CD14-positive monocyte (primary cell): Measurements from ENCODE around the gene POC5. TPM values are rescaled to one million over a fixed set of nuclear protein-coding genes. Genes with fewer than 3 reads are reported as not detected.

Source experiments
- DNase-seq, 3 donors: peaks; one replicate each; pipeline ENCODE4 v3.0.0-alpha.2; 2011 to 2022
- H2AFZ ChIP-seq: 2 replicates; pipeline ENCODE4 v1.6.0; 2012; ENCODE audit warnings: mild to moderate bottlenecking, low read depth, low read length, inconsistent platforms; ENCODE audit not compliant: insufficient read depth, poor library complexity, severe bottlenecking
- H3K27ac ChIP-seq, 2 donors: 1 replicate in 1 of 2; 2 replicates in 1 of 2; pipeline ENCODE4 v1.5.1; 2012 to 2013; ENCODE audit warnings: low read length in 2 of 2, control low read depth in 1 of 2, inconsistent platforms in 1 of 2, low read depth in 1 of 2, mild to moderate bottlenecking in 1 of 2
- H3K27me3 ChIP-seq, 2 donors: one replicate each; pipeline versions ENCODE4 v1.6.0 to v1.6.1; 2011 to 2013; ENCODE audit warnings: low read length in 2 of 2; ENCODE audit not compliant: control insufficient read depth in 2 of 2, insufficient read depth in 2 of 2
- H3K36me3 ChIP-seq, 2 donors: replicated peaks in 1 of 2; 1 replicate in 1 of 2; 2 replicates in 1 of 2; pipeline versions ENCODE4 v1.5.1 to v1.6.1; 2012 to 2013; ENCODE audit warnings: low read length in 2 of 2, control low read depth in 1 of 2, inconsistent platforms in 1 of 2, mild to moderate bottlenecking in 1 of 2; ENCODE audit not compliant: insufficient read depth in 2 of 2, control insufficient read depth in 1 of 2
- H3K4me1 ChIP-seq, 2 donors: 1 replicate in 1 of 2; 2 replicates in 1 of 2; pipeline versions ENCODE4 v1.5.1 to v1.6.1; 2012 to 2013; ENCODE audit warnings: low read length in 2 of 2, control low read depth in 1 of 2, inconsistent platforms in 1 of 2, mild to moderate bottlenecking in 1 of 2, moderate library complexity in 1 of 2; ENCODE audit not compliant: insufficient read depth in 2 of 2, control insufficient read depth in 1 of 2
- H3K4me2 ChIP-seq: replicated peaks from 2 replicates; pipeline ENCODE3; 2012; ENCODE audit warnings: low read length, moderate library complexity, mild to moderate bottlenecking; ENCODE audit not compliant: poor library complexity, severe bottlenecking; ENCODE audit errors: extremely low read depth
- H3K4me3 ChIP-seq, 3 experiments: fragments of 200-600 bp in 1 of 3; sonication (generic) in 1 of 3; replicated peaks in 1 of 3; 1 replicate in 2 of 3; 2 replicates in 1 of 3; pipeline ENCODE4 v1.5.1; 2011 to 2013; ENCODE audit warnings: low read length in 3 of 3, mild to moderate bottlenecking in 3 of 3, control low read depth in 2 of 3, low read depth in 2 of 3, inconsistent platforms in 1 of 3, moderate library complexity in 1 of 3
- H3K79me2 ChIP-seq: 2 replicates; pipeline ENCODE4 v1.6.0; 2012; ENCODE audit warnings: mild to moderate bottlenecking, control low read depth, inconsistent platforms, low read length, moderate library complexity; ENCODE audit not compliant: insufficient read depth
- H3K9ac ChIP-seq: 2 replicates; pipeline ENCODE4 v1.6.0; 2017; ENCODE audit warnings: low read length, mild to moderate bottlenecking; ENCODE audit not compliant: insufficient read depth, poor library complexity, severe bottlenecking
- H3K9me3 ChIP-seq, 2 donors: replicated peaks in 1 of 2; 1 replicate in 1 of 2; 2 replicates in 1 of 2; pipeline versions ENCODE4 v1.5.1 to v1.6.1; 2012 to 2013; ENCODE audit warnings: low read length in 2 of 2, control low read depth in 1 of 2; ENCODE audit not compliant: control insufficient read depth in 1 of 2, insufficient read depth in 1 of 2
- H4K20me1 ChIP-seq: 2 replicates; pipeline ENCODE4 v1.6.0; 2012; ENCODE audit warnings: mild to moderate bottlenecking, low read length, control low read depth, moderate library complexity; ENCODE audit not compliant: insufficient read depth
- H3K27ac Mint-ChIP-seq, 7 donors: one replicate each; pipeline ENCODE4 v1.8.0; 2020; ENCODE audit warnings: mild to moderate bottlenecking in 7 of 7, mixed read lengths in 7 of 7, moderate library complexity in 6 of 7, inconsistent platforms in 2 of 7
- H3K27me3 Mint-ChIP-seq, 3 donors: one replicate each; pipeline ENCODE4 v1.8.0; 2021 to 2022; ENCODE audit warnings: low read depth in 3 of 3, mild to moderate bottlenecking in 3 of 3, mixed read lengths in 3 of 3, moderate library complexity in 3 of 3, inconsistent platforms in 1 of 3
- H3K36me3 Mint-ChIP-seq, 2 donors: one replicate each; pipeline ENCODE4 v1.8.0; 2020; ENCODE audit warnings: mixed read lengths in 2 of 2, inconsistent platforms in 1 of 2, mild to moderate bottlenecking in 1 of 2
- H3K4me1 Mint-ChIP-seq: one replicate; pipeline ENCODE4 v1.8.0; 2020; ENCODE audit warnings: mild to moderate bottlenecking, mixed read lengths
- H3K4me3 Mint-ChIP-seq, 2 donors: one replicate each; pipeline ENCODE4 v1.8.0; 2020; ENCODE audit warnings: mild to moderate bottlenecking in 2 of 2, mixed read lengths in 2 of 2, moderate library complexity in 1 of 2
- H3K9me3 Mint-ChIP-seq, 7 donors: one replicate each; pipeline ENCODE4 v1.8.0; 2020 to 2022; ENCODE audit warnings: mixed read lengths in 7 of 7, mild to moderate bottlenecking in 6 of 7, moderate library complexity in 6 of 7, inconsistent platforms in 2 of 7
- CTCF ChIP-seq: fragments of 200-600 bp; IDR thresholded peaks from one replicate; pipeline ENCODE4 v1.8.0; 2022; ENCODE audit warnings: antibody characterized with exemption, mild to moderate bottlenecking
- WGBS: methylation state at CpG from one replicate; pipeline ENCODE4 v1.1.5; 2013; ENCODE audit warnings: missing lambda C conversion rate; ENCODE audit not compliant: insufficient coverage; 5-methylcytosine and 5-hydroxymethylcytosine counted together
- intact Hi-C, 2 donors: fragments of 100-400 bp; cut with micrococcal nuclease; formaldehyde crosslinking; loops; one replicate each; pipeline versions ENCODE4 v1.15.0 to v1.15.1; 2023
- polyA plus RNA-seq, 3 donors: library from polyadenylated mRNA; depleted of rRNA in 1 of 3; unstranded in 2 of 3; stranded (reverse) in 1 of 3; fragments of 300-500 nt in 2 of 3; fragments of >200 nt in 1 of 3; fragmentation: Illumina TruSeq in 2 of 3; gene quantifications; 1 replicate in 2 of 3; 2 replicates in 1 of 3; pipeline ENCODE4 v1.2.3, GENCODE V29; 2012 to 2021

POC5 gene
- polyA plus RNA-seq, 3 donors: 4.3 to 13.5 (median 5.5) TPM

GRCh38 chr5:75710637-75711036, 6.6 kb downstream of the POC5 start:
- no peaks in the 10 kb centered on the region for H3K27me3 ChIP-seq
- peaks cover 62% of the 10 kb centered on the region for H3K79me2 ChIP-seq
- Mint-ChIP-seq H3K36me3 (peaks cover 32 to 53% of the 10 kb centered on the region in 2 donors), H3K4me1 (peaks cover 20% of the 10 kb centered on the region), H3K27ac (peak overlapping the region in 4 of 7 donors; percentile 21 to 72 (median 46)), H3K27me3 (peaks cover 0 to 3% (median 0%) of the 10 kb centered on the region in 3 donors), H3K4me3 (no peak overlapping the region), H3K9me3 (peaks cover 0 to 1% (median 0%) of the 10 kb centered on the region in 7 donors)
- H3K36me3 ChIP-seq: peaks cover 8 to 69% of the 10 kb centered on the region in 2 donors
- H3K4me3 ChIP-seq: no peak overlapping the region
- H3K9ac ChIP-seq: no peak overlapping the region
- TF ChIP-seq CTCF: no peak
- no peak overlapping the region for H2AFZ ChIP-seq
- H4K20me1 ChIP-seq: no peaks in the 10 kb centered on the region
- H3K9me3 ChIP-seq: no peaks in the 10 kb centered on the region
- peak overlapping the region in 1 of 2 donors; percentile 51 for H3K27ac ChIP-seq
- WGBS: no CpG with 5 or more reads among the region's 1 CpG
- H3K4me1 ChIP-seq: peaks cover 14 to 18% of the 10 kb centered on the region in 2 donors
- H3K4me2 ChIP-seq: no peak overlapping the region
- intact Hi-C loops: no loop called here
- DNase-seq: peak; percentile 17 to 53 (median 28)

GRCh38 chr5:75707911-75708509, 9.2 kb downstream of the POC5 start:
- no peak overlapping the region for H2AFZ ChIP-seq
- intact Hi-C loops: no loop called here
- H3K9me3 Mint-ChIP-seq: peaks cover 0 to 1% (median 0%) of the 10 kb centered on the region in 7 donors
- WGBS: no CpG with 5 or more reads among the region's 1 CpG
- H3K4me3 ChIP-seq: no peak overlapping the region
- H3K27me3 ChIP-seq: no peaks in the 10 kb centered on the region
- H3K27ac ChIP-seq: no peak overlapping the region
- H3K36me3 ChIP-seq: peaks cover 25 to 81% of the 10 kb centered on the region in 2 donors
- no peak overlapping the region for H3K4me3 Mint-ChIP-seq
- peaks cover 13% of the 10 kb centered on the region for H3K4me1 Mint-ChIP-seq
- H3K4me2 ChIP-seq: no peak overlapping the region
- H3K27ac Mint-ChIP-seq: peak overlapping the region in 2 of 7 donors; percentile 32 to 82
- H3K79me2 ChIP-seq: peaks cover 36% of the 10 kb centered on the region
- peaks cover 14 to 18% of the 10 kb centered on the region in 2 donors for H3K4me1 ChIP-seq
- H3K9me3 ChIP-seq: no peaks in the 10 kb centered on the region
- no peak for DNase-seq
- H4K20me1 ChIP-seq: no peaks in the 10 kb centered on the region
- H3K27me3 Mint-ChIP-seq: no peaks in the 10 kb centered on the region
- no peak overlapping the region for H3K9ac ChIP-seq
- peaks cover 31 to 57% of the 10 kb centered on the region in 2 donors for H3K36me3 Mint-ChIP-seq
- no peak for TF ChIP-seq CTCF
